Measurements from ENCODE around the gene CRYGC.

DNA sequence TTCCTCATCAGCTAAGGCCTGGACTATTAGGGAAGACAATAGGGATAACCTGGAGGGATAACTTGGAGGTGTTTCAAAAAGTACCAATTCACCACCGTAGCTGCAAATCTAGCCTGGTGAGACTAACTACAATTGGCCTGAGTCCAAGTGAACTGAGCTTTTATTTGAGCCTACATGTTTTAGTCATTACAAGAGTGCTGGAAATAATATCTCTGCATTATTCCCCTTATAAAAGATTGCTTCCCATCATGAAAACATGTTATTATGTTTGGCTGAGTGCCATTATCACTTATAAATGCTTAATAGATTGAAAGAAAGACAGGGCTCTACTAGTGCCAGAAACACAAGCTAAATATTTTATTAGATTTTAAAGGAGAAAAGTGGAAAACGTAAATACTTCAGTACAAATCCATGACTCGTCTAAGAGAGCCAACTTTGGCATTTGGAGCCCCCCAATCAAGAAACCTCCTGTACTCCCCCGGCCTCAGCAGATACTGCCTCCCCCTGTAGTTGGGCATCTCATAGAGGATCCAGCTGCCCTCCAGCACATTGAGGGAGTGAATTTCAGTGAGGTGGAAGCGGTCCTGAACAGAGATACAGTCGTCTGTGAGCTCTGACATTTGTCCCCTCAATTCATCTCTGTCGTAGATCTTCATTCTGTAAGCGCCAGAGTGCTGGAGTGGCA is 12.8 kb upstream of the CRYGC start:
- no peak for TF ChIP-seq CTCF (conservative IDR thresholded peaks at IDR 0.05; ENCODE audit: low read depth in 2 of 2)
- TF ChIP-seq POLR2AphosphoS5 (IDR thresholded peaks at IDR 0.05; ENCODE audit: low read depth), result no peak
- no peak for TF ChIP-seq REST (IDR thresholded peaks at IDR 0.05; ENCODE audit: unreplicated experiment)
- no peak for TF ChIP-seq EZH2 (IDR thresholded peaks at IDR 0.05; ENCODE audit: low read depth, unreplicated experiment)
